Retinal pigment epithelial cell (primary cell): ENCODE results near the gene IRX4.

Experiments
- DNase-seq: peaks from one replicate; pipeline ENCODE4 v3.0.0-alpha.2; 2010; ENCODE audit warnings: low read depth
- H3K4me3 ChIP-seq: 2 replicates; pipeline ENCODE4 v1.5.1; 2011; ENCODE audit warnings: mild to moderate bottlenecking, low read length, control low read depth, moderate library complexity
- TF ChIP-seq, protein P1 (sequence below): conservative IDR thresholded peaks from 2 replicates; pipeline ENCODE4 v1.5.1; 2011; ENCODE audit warnings: low read depth, low read length, control low read depth, inconsistent platforms

IRX4 gene

DNA sequence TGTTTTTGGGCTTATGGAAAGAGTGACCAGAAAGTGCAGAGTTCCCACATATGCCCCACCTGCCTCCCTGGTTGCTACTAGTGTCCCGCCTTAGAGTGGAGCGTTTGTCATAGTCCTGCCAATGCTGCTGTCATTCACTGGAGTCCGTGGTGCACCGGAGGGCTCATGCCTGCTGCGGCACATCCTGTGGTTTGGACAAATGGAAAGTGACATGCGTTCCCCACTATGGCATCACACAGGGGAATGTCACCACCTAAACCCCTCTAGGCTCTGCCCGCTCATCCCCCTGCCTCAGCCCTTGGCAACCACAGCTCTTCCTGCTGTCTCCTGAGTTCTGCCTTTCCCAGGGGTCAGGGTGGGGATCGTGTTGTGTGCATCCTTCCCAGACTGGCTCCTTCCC, 29.2 kb downstream of the IRX4 start:
- no peak overlapping the region for H3K4me3 ChIP-seq
- TF ChIP-seq, protein P1, sequence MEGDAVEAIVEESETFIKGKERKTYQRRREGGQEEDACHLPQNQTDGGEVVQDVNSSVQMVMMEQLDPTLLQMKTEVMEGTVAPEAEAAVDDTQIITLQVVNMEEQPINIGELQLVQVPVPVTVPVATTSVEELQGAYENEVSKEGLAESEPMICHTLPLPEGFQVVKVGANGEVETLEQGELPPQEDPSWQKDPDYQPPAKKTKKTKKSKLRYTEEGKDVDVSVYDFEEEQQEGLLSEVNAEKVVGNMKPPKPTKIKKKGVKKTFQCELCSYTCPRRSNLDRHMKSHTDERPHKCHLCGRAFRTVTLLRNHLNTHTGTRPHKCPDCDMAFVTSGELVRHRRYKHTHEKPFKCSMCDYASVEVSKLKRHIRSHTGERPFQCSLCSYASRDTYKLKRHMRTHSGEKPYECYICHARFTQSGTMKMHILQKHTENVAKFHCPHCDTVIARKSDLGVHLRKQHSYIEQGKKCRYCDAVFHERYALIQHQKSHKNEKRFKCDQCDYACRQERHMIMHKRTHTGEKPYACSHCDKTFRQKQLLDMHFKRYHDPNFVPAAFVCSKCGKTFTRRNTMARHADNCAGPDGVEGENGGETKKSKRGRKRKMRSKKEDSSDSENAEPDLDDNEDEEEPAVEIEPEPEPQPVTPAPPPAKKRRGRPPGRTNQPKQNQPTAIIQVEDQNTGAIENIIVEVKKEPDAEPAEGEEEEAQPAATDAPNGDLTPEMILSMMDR: no peak
- DNase-seq: no peak

DNA sequence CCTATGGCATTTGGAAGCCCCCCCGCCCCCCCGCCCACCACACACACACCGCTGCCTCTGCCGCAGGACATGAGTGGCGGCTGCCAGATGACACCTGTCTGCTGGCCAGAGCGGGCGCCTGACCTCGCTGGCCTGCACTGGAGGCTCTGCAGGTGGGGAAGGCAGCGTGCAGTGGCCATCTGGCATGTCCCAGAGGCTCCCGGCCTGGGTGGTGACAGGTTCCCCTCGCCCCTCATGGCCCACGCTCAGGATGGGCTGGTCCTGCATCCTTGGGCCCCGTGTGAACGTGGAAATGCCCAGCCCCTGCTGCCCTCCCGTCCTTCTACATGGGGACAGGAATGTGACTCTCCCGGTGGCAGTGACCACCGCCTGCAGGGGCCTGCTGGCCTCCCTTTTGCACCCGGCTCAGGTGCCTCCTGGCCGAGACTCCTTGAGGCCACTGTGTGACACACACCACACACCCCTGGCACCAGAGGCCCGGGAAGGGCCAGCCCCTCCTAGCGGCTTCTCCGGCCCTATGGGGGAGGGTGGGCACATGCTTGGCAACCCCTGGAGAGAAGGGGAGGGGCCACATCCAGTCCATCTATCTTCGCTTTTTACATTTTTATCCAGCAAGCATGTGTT, 30.3 kb downstream of the IRX4 start:
- H3K4me3 ChIP-seq: no peak overlapping the region
- no peak for DNase-seq
- TF ChIP-seq, protein P1: no peak

DNA sequence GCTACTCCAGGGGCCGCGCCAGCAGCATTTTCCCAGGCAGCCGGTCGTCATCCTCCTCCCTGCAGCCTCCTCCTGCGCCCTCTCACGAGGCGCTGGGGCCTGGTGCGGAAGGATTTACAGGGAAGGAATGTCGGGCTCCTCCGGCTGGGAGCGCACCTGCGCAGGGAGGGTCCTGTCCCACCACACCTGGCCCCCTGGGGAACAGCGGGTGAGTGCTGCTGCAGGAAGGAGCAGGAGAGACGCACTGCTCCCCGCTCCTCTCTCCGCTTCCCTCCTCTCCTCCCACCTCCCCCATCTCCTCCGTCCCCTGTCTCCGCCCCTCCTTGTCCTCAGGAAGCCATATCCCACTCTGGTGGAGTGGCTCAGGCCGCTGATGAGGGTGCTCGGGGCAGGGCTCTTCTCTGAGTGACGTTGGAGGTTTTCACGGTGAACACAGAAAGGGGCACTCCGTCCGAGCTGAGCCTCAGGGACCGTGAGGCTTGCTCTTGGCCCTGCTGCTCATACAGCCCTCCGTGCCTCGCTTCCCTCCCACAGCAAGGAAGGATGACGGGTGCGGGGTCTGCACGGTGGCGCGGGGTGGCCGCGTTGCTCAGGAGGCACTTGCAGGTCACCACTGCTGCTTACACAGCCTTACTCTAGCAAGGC, 31.3 kb downstream of the IRX4 start:
- TF ChIP-seq, protein P1: no peak
- H3K4me3 ChIP-seq: no peak overlapping the region
- DNase-seq: no peak

DNA sequence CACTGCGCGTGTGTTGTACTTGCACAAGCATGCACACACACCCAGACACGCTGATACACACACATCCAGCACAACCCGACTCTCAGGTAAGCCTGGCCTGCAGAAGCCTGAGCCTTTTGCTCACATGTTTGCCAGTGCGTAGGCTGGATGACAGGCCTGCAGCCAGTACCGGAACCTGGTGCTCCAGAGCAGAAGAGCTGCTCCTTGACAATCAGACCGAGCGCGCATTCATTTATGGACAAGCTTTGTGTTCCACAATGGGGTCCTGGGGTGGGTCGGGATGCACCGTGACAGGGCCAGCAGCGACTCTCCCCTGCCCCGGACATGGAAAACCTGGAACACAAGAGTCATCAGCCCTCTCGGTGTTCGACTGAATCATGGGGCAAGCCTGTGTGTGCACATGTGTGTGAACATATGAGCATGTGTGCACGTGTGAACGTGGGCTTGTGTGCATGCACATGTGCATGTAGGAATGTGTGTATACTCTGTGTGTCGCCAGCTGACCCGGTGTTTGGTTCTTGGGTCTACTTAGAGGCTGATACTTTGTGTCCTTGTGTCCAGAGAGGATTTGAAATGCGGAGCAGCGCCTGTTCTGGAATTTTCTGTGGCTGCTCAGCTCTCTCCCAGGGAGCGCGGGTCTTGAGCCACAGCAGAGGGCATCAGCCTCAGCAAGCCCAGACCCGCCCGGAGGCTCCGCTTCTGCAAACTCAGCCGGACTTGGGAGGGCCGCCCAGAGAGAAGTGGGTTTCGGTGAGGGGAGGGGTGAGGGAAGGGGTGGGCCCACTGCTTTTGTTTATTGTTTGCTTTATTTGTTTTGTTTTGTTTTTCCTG, 32.2 kb downstream of the IRX4 start:
- TF ChIP-seq, protein P1: no peak
- no peak overlapping the region for H3K4me3 ChIP-seq
- DNase-seq: no peak

DNA sequence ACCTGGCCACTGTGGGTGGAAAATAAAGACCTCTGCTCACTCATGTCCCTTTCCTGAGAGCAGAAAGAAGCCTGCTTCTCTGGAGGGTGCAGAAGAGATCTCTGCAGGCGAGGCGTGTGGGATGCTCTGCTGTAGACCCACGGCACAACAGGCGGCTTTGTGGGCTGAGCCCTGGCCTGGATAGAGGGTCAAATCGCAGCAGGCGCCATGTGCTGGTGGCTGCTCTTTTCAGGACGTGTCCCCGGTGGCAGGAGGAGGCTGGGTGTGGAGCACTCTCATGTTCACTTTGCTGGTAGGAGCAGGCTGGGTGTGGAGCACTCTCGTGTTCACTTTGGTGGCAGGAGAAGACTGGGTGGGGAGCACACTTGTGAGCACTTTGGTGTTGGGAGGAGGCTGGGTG, 35.1 kb downstream of the IRX4 start:
- no peak overlapping the region for H3K4me3 ChIP-seq
- DNase-seq: no peak
- TF ChIP-seq, protein P1: no peak

DNA sequence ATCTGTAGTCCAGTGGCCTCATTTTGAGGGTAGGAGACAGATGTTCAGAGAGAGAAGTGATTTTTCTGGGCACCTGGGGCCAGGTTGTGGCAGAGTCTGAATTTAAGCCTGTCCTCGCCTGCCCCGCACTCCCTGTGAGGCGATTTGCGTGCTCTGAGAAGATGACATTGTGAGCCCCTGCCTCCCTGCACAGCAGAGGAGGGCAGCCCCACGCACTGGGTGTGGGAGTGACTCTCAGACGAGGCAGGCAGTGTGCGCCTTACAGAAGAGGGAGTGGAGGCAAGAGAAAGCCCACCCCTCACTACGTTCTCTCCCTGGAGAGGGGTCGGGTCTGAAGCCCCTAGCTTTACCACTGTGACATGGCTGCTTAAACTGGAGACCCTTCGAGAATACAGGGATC, 35.7 kb downstream of the IRX4 start:
- TF ChIP-seq, protein P1: no peak
- no peak overlapping the region for H3K4me3 ChIP-seq
- no peak for DNase-seq
